Stimulated activated naive CD8-positive, alpha-beta T cell treated with anti-CD3 and anti-CD28 coated beads, Interleukin-15, amount 100 ng/mL, for 72 hours (primary cell): ENCODE data around the gene ADSS1.
A peak's percentile ranks its signal among the peaks of the same experiment; 100 is the strongest.

Source experiments
- ATAC-seq: fragments of 150-1000 bp; cut with Tn5 transposase; 2 replicates; pipeline ENCODE4 v1.10.0; 2021; ENCODE audit warnings: mild to moderate bottlenecking, moderate library complexity
- DNase-seq, 2 donors: peaks; one replicate each; pipeline ENCODE4 v3.0.0; 2021 to 2022
- H3K27ac Mint-ChIP-seq, 2 donors: one replicate each; pipeline ENCODE4 v1.8.0; 2022; ENCODE audit warnings: mild to moderate bottlenecking in 2 of 2, mixed read lengths in 2 of 2, moderate library complexity in 2 of 2
- H3K27me3 Mint-ChIP-seq: one replicate; pipeline ENCODE4 v1.8.0; 2022; ENCODE audit warnings: mixed read lengths
- H3K4me1 Mint-ChIP-seq: one replicate; pipeline ENCODE4 v1.8.0; 2022; ENCODE audit warnings: mild to moderate bottlenecking, mixed read lengths
- H3K4me3 Mint-ChIP-seq, 2 donors: one replicate each; pipeline ENCODE4 v1.8.0; 2022; ENCODE audit warnings: mild to moderate bottlenecking in 2 of 2, mixed read lengths in 2 of 2, moderate library complexity in 1 of 2
- H3K9me3 Mint-ChIP-seq, 2 donors: one replicate each; pipeline ENCODE4 v1.8.0; 2022; ENCODE audit warnings: mixed read lengths in 2 of 2

ADSS1 gene

DNA sequence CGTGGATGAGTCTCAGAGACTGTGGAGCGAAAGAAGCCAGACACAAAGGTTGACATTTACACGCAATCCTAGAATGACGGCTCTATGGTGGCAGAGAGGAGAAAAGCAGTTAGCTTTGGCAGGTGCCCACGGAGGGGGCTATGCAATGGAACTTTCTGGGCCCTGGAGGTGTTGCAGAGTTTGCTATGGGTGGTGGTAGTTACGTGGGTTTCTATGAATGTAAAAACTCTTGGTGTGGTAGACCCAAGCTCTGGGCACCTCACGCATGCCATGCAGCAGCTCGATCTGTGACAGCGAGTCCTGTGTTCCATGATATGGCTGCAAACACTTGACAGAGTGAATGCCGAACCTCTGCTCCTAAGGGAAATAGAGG is 39.6 kb upstream of the ADSS1 start:
- DNase-seq (no peak), ATAC-seq (no peak)
- Mint-ChIP-seq H3K27me3 (no peaks in the 10 kb centered on the region), H3K9me3 (no peaks in the 10 kb centered on the region), H3K4me3 (no peak overlapping the region), H3K4me1 (peaks cover 45% of the 10 kb centered on the region), H3K27ac (no peak overlapping the region)

DNA sequence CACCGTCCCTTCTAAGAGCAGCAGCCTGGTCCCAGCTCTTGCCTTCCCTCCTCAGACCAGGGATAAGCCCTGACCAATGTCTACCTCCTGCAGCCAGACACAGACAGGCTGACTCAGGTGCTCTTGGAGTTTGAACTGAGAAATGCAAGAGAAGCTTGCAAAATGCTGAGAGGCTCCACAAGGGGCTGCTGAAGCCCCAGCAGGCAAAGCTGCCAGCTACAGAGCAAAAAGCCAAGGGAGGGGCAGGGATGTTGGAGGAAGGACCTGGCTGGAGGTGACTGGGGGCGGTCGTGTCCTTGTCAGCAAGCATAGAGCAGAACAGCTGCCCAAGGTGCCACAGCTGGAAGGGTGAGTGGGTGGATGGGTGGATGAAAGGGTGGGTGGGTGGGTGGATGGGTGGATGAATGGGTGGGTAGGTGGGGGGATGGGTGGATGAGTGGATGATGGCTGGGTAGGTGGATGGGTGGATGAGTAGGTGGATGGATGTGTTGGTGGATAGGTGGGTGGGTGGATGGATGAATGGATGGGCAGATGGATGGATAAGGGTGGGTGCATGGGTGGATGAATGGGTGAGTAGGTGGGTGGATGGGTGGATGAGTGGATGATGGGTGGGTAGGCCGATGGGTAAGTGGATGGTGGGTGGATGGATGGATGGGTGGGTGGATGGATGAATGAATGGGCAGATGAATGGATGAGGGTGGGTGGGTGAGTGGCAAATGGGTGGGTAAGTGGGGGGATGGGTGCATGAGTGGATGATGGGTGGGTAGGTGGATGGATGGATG is 38.6 kb upstream of the ADSS1 start:
- Mint-ChIP-seq H3K27me3 (no peaks in the 10 kb centered on the region), H3K27ac (peak overlapping the region in 1 of 2 donors; percentile 8), H3K4me3 (no peak overlapping the region), H3K9me3 (no peaks in the 10 kb centered on the region), H3K4me1 (peaks cover 49% of the 10 kb centered on the region)
- ATAC-seq: no peak
- DNase-seq: no peak

DNA sequence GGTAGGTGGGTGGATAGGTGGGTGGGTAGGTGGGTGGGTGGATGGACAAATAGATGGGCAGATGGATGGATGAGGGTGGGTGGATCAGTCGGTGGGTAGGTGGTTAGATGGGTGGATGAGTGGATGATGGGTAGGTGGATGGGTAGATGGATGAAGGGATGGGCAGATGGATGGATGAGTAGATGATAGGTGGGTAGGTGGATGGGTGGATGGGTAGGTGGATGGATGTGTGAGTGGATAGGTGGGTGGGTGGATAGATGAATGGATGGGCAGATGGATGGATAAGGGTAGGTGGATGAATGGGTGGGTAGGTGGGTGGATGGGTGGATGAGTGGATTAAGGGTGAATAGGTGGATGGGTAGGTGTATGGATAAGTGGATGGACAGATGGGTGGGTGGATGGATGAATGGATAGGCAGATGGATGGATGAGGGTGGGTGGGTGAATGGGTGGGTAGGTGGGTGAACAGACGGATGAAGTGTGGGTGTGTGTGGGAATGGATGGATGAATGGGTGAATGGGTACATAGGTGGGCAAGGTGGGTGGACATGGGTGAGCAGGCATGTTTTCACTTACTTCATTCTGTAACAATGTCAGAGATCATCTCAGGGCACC is 37.9 kb upstream of the ADSS1 start:
- no peak overlapping the region for H3K27ac Mint-ChIP-seq
- peaks cover 56% of the 10 kb centered on the region for H3K4me1 Mint-ChIP-seq
- H3K27me3 Mint-ChIP-seq: no peaks in the 10 kb centered on the region
- no peak for ATAC-seq
- no peak for DNase-seq
- H3K4me3 Mint-ChIP-seq: no peak overlapping the region
- H3K9me3 Mint-ChIP-seq: no peaks in the 10 kb centered on the region

DNA sequence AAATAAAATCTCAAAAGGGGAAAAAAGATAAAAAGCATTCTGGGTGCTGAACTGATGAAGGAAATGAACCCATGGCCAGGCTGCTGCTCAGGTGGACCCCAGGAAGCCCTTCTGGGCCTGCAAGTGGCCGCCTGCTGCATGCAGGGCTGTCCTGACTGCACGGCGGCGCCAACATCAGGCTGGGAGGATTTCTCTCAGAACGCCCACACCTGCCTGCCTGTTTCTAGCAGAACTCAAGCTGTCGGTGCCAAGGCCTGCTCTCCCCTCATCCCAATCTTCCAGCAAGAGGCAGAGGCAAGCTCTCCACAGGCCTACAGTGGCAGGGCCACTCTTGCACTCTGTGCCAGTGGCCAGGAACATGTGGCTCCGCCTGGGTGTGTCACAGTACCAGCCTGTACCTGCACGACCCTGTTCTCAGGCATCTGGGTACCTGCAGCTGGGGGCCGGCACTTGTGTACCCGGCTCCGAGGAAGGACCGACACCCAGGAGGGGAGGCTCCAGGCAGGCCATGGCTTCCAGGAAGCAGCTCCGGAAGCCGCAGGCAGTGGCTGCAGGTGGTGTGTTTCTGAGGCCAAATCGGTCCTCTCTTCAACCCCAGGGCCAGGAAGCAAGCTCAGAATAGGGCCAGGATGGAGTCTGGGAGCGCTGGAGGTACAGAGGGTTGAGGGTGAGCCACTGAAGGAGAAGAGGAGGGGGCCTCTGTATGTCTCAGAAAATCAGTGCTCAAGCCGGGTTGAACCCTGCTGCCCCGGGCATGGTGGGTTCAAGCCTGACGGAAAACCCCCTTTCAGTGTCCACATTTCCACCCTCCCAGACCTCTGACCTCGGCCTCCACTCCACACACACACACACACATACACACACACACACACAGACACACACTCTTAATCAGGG is 37.2 kb upstream of the ADSS1 start:
- Mint-ChIP-seq H3K27ac (peak overlapping the region; percentile 49 to 50), H3K4me3 (peak overlapping the region; percentile 17 to 81), H3K27me3 (no peaks in the 10 kb centered on the region), H3K9me3 (no peaks in the 10 kb centered on the region), H3K4me1 (peaks cover 64% of the 10 kb centered on the region)
- DNase-seq (no peak), ATAC-seq (no peak)

DNA sequence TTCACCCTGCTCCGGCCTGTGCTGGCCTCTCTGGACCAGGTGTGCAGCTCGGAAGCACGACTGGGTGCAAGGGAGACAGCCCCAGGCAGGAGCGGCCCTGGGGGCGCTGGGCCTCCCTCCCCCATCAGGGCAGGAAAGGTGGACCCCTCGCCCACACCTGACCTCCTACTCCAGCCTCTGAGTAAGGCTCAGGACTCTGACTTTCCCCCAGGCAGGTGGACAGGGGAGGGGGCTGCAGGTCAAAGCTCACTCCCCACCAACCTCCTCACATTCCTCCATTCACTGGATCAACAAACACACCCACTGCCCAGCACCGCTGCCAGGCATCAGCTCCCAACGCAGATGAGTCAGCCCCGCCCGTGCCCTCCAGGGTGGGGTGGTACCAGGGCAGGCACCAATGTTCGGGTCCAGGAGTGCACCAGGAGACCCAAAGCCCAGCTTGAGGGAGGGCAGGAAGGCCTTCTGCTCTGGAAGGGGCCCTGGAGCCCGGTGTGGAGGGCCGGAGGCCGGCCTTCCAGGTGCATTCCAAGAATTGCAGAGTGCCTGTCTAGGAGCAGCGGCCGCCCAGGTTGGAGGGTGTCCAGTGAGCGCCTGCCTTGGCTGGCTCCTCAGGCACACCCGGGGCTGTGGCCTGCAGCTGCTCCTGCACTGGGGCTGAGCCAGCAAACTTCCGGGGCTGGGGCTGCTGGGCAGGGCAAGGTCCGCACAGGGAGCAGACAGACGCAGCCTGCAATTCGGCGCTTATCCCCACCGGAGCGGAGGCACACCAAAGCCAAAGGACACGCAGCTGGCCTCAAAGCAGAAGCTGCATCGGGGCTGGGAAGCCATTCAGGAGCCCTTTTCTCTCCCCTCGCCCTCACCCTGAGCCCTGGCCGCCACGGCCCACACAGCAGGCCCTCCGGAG is 36.2 kb upstream of the ADSS1 start:
- H3K4me3 Mint-ChIP-seq: peak overlapping the region; percentile 53 to 81
- H3K27ac Mint-ChIP-seq: peak overlapping the region; percentile 49 to 50
- peaks cover 72% of the 10 kb centered on the region for H3K4me1 Mint-ChIP-seq
- ATAC-seq (no peak), DNase-seq (no peak)
- no peaks in the 10 kb centered on the region for H3K27me3 Mint-ChIP-seq
- no peaks in the 10 kb centered on the region for H3K9me3 Mint-ChIP-seq

DNA sequence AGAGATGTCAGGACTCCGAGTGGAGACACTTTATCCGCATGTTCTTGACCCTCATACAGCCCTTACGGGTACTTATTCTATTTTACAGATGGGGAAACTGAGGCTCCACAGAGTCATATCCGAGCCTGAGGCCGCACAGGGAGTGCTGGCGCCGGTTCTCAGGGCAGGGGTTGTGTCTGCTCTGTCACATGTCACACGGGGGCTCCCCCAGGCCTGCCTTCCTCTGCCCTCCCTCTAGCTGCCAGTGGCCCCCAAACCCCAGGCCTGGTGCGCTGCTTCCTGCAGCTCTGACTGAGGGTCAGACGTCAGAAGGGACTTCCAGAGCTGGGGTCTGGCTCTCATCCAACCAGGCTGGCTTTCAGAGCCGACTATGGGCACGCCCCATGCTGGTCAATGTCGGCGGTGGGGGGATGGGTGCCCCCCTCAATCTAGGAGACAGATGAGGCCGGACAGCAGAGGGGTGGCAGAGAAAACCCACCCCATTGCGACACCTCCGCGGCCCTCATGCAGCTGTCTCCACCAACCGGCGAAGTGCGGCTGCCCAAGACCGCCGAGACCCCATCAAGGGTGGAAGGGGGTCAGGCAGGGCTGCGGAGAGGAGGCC is 35.4 kb upstream of the ADSS1 start:
- Mint-ChIP-seq H3K27ac (peak overlapping the region; percentile 52 to 86), H3K9me3 (no peaks in the 10 kb centered on the region), H3K27me3 (no peaks in the 10 kb centered on the region), H3K4me3 (peak overlapping the region; percentile 53 to 81), H3K4me1 (peaks cover 80% of the 10 kb centered on the region)
- ATAC-seq (peak; percentile 55), DNase-seq (peak; percentile 42 to 67)

DNA sequence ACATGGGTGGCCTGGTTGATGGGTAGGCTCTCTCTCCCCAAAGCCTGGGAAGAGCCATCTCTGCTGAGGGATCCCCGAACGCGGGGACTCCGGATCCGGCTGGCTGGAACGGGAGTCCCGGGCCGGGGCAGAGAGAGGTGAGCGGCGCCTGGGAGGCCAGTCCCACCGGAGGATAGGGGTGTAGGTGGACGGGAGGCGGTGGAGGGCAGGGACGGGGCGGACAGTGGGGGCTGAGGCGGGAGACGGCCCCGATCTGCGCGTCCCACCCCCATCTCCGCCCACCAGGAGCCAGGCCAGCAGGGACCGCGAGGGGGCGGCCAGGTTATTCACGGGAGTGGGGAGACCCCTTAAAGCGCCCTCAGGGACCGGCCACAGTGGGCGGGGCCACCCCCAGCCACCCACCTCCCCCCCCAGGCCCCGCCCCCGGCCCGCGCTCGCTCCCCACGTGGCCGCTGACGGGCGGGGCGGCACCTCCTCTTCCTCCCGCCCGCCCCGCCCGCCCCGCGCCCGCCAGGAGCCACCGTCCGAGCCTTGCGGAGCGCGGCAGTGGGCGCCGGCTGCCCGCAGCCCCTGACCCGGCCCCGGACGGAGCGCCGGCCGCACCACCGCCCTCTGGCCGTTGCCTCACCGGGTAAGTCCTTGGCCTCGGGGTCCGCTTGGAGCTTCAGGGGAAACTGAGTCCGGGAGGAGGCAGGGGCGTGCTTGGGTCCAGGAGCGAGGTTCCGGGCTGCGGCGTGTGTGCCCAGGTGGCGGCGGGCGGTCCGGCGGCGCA is 34.7 kb upstream of the ADSS1 start, which contains the start of gene INF2:
Gene INF2 (plus strand): TSS at position 510 of the 772 bp plus-strand sequence. CDS start 11,748 bp downstream, outside the sequence.
- Mint-ChIP-seq H3K4me3 (peak within 1 kb of the TSS; percentile 80 to 85), H3K27ac (peak within 1 kb of the TSS; percentile 86 to 92), H3K27me3 (no peaks in the 10 kb centered on the region), H3K9me3 (no peaks in the 10 kb centered on the region), H3K4me1 (peaks cover 87% of the 10 kb centered on the region)
- peak; percentile 49 to 54 for DNase-seq
- ATAC-seq: peak; percentile 58

DNA sequence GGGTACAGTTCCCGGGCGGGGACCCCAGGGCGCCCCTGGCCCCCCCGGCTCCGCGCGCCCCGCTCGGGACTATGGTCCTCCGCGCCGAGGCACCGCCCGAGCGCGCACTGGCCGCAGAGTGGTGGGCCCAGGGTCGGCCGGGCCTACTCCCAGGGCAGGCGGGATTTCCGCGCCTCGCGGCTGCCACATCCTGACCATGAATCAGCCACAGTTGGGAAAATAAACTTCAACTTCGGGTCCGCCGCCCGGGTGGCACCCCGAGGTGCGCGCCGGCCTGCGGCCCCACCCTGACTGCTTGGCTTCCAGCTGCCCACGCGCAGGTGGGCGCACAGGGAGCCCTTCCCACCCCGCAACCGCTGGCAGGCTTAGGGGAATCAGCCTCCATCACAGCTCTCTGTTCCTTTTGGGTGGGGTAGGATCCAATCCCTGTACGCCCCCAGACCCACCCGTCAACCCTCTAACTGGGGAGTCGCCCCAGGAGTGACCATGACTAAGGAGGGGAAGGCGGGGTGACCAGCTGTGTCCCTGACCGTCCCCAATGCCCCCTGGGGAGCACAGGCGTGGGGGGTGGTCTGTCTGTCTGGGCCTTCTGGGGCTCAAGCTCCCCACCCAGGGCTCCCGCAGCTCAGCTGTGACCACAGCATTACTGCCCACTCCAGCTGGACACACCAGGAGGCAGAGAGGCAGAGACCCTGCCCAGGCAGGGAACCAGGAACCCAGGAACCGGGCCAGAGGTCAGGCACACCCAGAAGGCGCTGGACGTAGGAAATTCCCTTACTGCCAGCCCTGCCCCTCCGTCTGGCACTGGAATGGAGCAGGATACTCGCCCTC is 33.9 kb upstream of the ADSS1 start:
- Mint-ChIP-seq H3K9me3 (no peaks in the 10 kb centered on the region), H3K4me1 (peaks cover 90% of the 10 kb centered on the region)
- DNase-seq: no peak

DNA sequence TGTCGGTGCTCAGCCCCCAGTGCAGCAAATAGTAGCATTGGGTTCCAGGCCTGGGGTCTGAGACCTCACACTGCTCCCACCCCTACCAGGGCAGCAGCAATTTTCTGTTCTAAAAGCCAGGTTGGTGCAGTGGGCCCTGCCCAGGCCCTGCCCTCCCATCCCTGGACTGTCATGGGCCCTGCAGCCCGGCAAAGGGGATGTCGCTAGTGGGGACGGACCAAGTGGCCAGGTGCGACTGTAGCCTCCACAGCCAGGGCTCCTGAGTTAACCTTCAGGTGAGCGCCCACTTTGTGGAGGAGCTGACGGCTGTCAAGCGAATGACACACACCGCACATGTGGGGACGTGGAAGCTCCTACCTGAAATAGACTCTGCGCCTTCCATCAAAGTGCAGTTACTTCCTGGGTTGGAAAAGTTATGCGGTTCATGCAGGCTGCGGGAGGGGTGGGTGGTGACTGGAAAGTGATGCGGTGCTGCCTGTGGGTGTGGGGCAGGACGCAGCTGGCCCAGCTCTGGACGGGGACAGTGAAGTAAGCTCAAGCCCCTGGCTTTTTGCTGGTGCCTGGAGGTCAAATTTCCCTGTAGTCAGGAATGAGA is 33.1 kb upstream of the ADSS1 start:
- no peaks in the 10 kb centered on the region for H3K27me3 Mint-ChIP-seq
- H3K9me3 Mint-ChIP-seq: no peaks in the 10 kb centered on the region
- peak overlapping the region; percentile 80 to 85 for H3K4me3 Mint-ChIP-seq
- no peak for ATAC-seq
- H3K27ac Mint-ChIP-seq: peak overlapping the region; percentile 48 to 89
- H3K4me1 Mint-ChIP-seq: peaks cover 90% of the 10 kb centered on the region
- DNase-seq: no peak

More for the DNA sequence above, 33.9 kb upstream of the ADSS1 start:
- no peaks in the 10 kb centered on the region for H3K27me3 Mint-ChIP-seq
- peak overlapping the region; percentile 80 to 85 for H3K4me3 Mint-ChIP-seq
- peak overlapping the region; percentile 59 to 92 for H3K27ac Mint-ChIP-seq
- ATAC-seq: peak; percentile 34

DNA sequence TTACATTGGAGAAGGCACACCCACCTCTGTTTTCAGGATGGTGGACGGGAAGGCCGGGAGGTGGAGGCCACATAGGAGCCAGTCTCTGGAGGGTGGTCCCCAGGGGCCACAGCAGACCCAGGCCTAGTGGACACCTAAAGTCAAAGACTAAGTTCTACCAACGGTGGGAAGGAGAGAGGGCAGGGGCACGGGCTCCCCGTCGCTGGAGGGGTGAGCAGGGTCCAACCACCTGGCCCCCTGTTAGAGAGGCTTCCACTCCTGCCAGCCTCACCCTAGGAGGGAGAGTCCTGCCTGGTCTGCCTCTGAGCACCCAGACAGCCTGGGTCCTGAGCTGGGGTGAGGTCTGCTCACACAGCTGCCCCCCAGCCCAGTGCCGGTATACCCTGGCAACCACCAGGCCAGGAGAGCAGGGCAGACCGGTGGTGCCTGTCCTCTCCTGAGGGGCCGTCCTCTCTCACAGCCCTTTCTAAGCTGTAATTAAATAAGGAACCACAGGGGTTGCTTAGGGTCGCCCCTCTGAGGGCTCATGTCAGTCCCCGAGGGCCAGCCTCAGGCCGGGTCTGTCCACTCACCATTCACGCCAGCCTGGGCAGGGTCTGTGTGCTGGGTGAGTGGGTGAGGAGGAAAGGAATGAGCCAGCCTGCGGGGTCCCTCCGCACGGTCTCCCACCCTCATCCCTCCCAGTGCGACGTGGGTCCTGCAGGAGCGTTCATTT is 32.3 kb upstream of the ADSS1 start:
- no peaks in the 10 kb centered on the region for H3K9me3 Mint-ChIP-seq
- no peaks in the 10 kb centered on the region for H3K27me3 Mint-ChIP-seq
- no peak overlapping the region for H3K27ac Mint-ChIP-seq
- ATAC-seq (no peak), DNase-seq (no peak)
- peaks cover 90% of the 10 kb centered on the region for H3K4me1 Mint-ChIP-seq
- H3K4me3 Mint-ChIP-seq: peak overlapping the region; percentile 80 to 85

DNA sequence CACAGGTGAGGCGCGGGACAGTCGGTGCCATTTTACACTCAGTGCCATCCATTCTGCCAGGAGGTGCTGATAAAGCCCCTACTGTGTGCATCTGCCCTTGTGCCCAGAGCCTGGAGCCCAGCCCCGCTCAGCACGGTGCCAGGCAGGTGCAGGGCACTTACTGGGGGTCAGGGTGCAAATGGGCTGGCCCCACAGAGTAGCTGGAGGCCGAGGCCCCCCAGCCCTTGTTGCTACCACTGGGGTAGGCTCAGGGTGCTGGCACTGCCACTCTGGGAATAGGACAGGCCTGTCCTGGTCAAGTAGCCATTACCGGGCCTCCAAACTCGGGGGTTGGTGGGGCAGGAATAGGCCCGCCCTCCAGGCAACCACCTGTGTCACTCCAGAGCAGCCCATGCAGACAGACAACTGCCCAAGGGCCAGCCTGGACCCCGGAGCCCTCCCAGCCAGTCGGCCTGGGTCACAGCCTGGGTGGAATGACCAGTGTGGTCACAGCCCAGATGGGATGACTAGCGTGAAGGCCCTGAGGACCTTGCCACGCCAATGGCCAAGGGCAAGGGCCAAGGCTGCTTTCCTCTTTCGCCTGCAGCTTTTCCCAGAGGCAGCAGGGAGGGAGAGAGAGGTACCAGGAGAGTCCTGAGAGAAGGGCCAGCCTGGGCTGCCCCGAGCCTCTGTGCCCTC is 31.6 kb upstream of the ADSS1 start:
- DNase-seq (no peak), ATAC-seq (no peak)
- Mint-ChIP-seq H3K9me3 (no peaks in the 10 kb centered on the region), H3K27ac (peak overlapping the region in 1 of 2 donors; percentile 27), H3K27me3 (no peaks in the 10 kb centered on the region), H3K4me3 (no peak overlapping the region), H3K4me1 (peaks cover 83% of the 10 kb centered on the region)

DNA sequence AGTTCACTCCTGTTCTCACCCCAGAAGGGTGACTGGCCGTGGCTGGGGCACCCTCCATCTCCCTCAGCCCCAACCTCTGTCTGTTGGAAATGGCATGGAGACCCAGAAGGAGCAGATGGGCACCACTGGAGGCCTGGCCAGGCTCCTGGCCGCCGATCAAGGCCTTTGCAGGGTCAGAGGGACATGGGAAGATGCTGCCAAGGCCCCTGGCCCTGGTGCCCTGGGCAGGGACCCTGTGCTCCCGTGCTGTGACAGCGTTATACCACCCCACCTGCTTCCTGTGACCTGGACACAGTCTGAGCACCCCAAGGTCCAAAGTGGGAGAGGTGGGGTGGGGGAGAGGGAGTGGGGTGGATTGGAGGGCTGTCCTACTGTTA is 31.1 kb upstream of the ADSS1 start:
- H3K4me3 Mint-ChIP-seq: no peak overlapping the region
- ATAC-seq (no peak), DNase-seq (no peak)
- H3K27ac Mint-ChIP-seq: peak overlapping the region; percentile 27 to 52
- H3K4me1 Mint-ChIP-seq: peaks cover 78% of the 10 kb centered on the region
- no peaks in the 10 kb centered on the region for H3K27me3 Mint-ChIP-seq
- no peaks in the 10 kb centered on the region for H3K9me3 Mint-ChIP-seq
